Smooth muscle cell (in vitro differentiated cells): ENCODE data around the gene RPS10. TPM values are rescaled to one million over a fixed set of nuclear protein-coding genes. Genes with fewer than 3 reads are reported as not detected.

ENCODE experiments used
- DNase-seq: peaks from one replicate; lab custom pipeline; 2025; ENCODE audit not compliant: unreplicated experiment; lab: John Stamatoyannopoulos, UW
- H2AFZ ChIP-seq: fragments of 200-600 bp; sonication (generic); 2 replicates; pipeline ENCODE4 v1.6.0; 2016; ENCODE audit warnings: antibody characterized with exemption, low read depth, mild to moderate bottlenecking
- H3F3A ChIP-seq: fragments of 200-600 bp; sonication (generic); 2 replicates; pipeline ENCODE4 v1.6.0; 2017; ENCODE audit warnings: antibody characterized with exemption, low read depth
- H3K27ac ChIP-seq: fragments of 200-600 bp; sonication (generic); 2 replicates; pipeline ENCODE4 v1.5.1; 2016; ENCODE audit warnings: low read depth, mild to moderate bottlenecking
- H3K27me3 ChIP-seq: fragments of 200-600 bp; sonication (generic); 2 replicates; pipeline ENCODE4 v1.6.1; 2016; ENCODE audit warnings: low read depth, mild to moderate bottlenecking
- H3K36me3 ChIP-seq: fragments of 200-600 bp; sonication (generic); 2 replicates; pipeline ENCODE4 v1.5.1; 2016; ENCODE audit warnings: low read depth
- H3K4me1 ChIP-seq: fragments of 200-600 bp; sonication (generic); 2 replicates; pipeline ENCODE4 v1.5.1; 2016; ENCODE audit warnings: low read depth
- H3K4me2 ChIP-seq: fragments of 200-600 bp; sonication (generic); 2 replicates; pipeline ENCODE4 v1.6.0; 2016; ENCODE audit warnings: mild to moderate bottlenecking
- H3K4me3 ChIP-seq: fragments of 200-600 bp; sonication (generic); 2 replicates; pipeline ENCODE4 v1.5.1; 2016; ENCODE audit warnings: mild to moderate bottlenecking
- H3K79me2 ChIP-seq: fragments of 200-600 bp; sonication (generic); 2 replicates; pipeline ENCODE4 v1.6.0; 2016; ENCODE audit warnings: low read depth, mild to moderate bottlenecking
- H3K9ac ChIP-seq: fragments of 200-600 bp; sonication (generic); 2 replicates; pipeline ENCODE4 v1.6.0; 2016; ENCODE audit warnings: low read depth
- H3K9me3 ChIP-seq: fragments of 200-600 bp; sonication (generic); replicated peaks from 2 replicates; pipeline ENCODE4 v1.5.1; 2016; ENCODE audit warnings: low read depth
- H4K20me1 ChIP-seq: fragments of 200-600 bp; sonication (generic); 2 replicates; pipeline ENCODE4 v1.6.0; 2016; ENCODE audit warnings: low read depth
- CTCF ChIP-seq: fragments of 200-600 bp; sonication (generic); IDR thresholded peaks from 2 replicates; pipeline ENCODE4 v1.5.1; 2017; ENCODE audit warnings: borderline replicate concordance, mild to moderate bottlenecking, antibody characterized with exemption; ENCODE audit not compliant: insufficient read depth, poor library complexity, severe bottlenecking
- WGBS: methylation state at CpG from one replicate; pipeline ENCODE4 v1.1.7; 2016; ENCODE audit warnings: low lambda C conversion rate; 5-methylcytosine and 5-hydroxymethylcytosine counted together
- polyA plus RNA-seq: library from polyadenylated mRNA; unstranded; fragments of >200 nt; fragmentation: Nextera tagmentation; extraction: Ambion mirVana; gene quantifications from 2 replicates; pipeline ENCODE4 v1.2.1, GENCODE V29; 2016
- total RNA-seq: library from RNA; depleted of rRNA; stranded (reverse); fragments of >200 nt; gene quantifications from 2 replicates; pipeline ENCODE4 v1.2.3, GENCODE V29; 2014

RPS10 gene
- total and polyA plus RNA-seq, 2 experiments from 2014 or later: 660 to 2,498 TPM

GRCh38 chr6:34388421-34388820 is 37.4 kb downstream of the RPS10 start:
- TF ChIP-seq CTCF: no peak
- no peak for DNase-seq

GRCh38 chr6:34386316-34387137 is 39.3 kb downstream of the RPS10 start:
- no peaks in the 10 kb centered on the region for H3K36me3 ChIP-seq
- H3K9me3 ChIP-seq: no peaks in the 10 kb centered on the region
- no peak overlapping the region for H3K4me2 ChIP-seq
- H3K4me3 ChIP-seq: no peak overlapping the region
- TF ChIP-seq CTCF: no peak
- no peak for DNase-seq
- no peaks in the 10 kb centered on the region for H3K27me3 ChIP-seq
- no peak overlapping the region for H2AFZ ChIP-seq
- H3K79me2 ChIP-seq: peaks cover 53% of the 10 kb centered on the region
- peak overlapping the region; percentile 59 for H3K27ac ChIP-seq
- peaks cover 17% of the 10 kb centered on the region for H3F3A ChIP-seq
- 56% methylated on average over 4 of the region's 4 CpGs for WGBS
- peaks cover 24% of the 10 kb centered on the region for H3K4me1 ChIP-seq
- H4K20me1 ChIP-seq: peaks cover 64% of the 10 kb centered on the region
- H3K9ac ChIP-seq: no peak overlapping the region

More at GRCh38 chr6:34388421-34388820, 37.4 kb downstream of the RPS10 start:
- Histone ChIP-seq H3K79me2 (peaks cover 51% of the 10 kb centered on the region), H3K9ac (no peak overlapping the region), H3K9me3 (no peaks in the 10 kb centered on the region), H3K36me3 (no peaks in the 10 kb centered on the region), H3K27me3 (no peaks in the 10 kb centered on the region), H3F3A (peaks cover 16% of the 10 kb centered on the region), H2AFZ (no peak overlapping the region), H3K27ac (no peak overlapping the region), H3K4me1 (peaks cover 24% of the 10 kb centered on the region), H3K4me3 (no peak overlapping the region), H4K20me1 (peaks cover 64% of the 10 kb centered on the region), H3K4me2 (no peak overlapping the region)
- WGBS: 96% methylated on average over 3 of the region's 3 CpGs

GRCh38 chr6:34385793-34386195 is 40.1 kb downstream of the RPS10 start:
- Histone ChIP-seq H3K9me3 (no peaks in the 10 kb centered on the region), H3K4me3 (no peak overlapping the region), H3K79me2 (peaks cover 59% of the 10 kb centered on the region), H3K4me2 (no peak overlapping the region), H2AFZ (no peak overlapping the region), H3K4me1 (peaks cover 20% of the 10 kb centered on the region), H3K36me3 (no peaks in the 10 kb centered on the region), H4K20me1 (peaks cover 61% of the 10 kb centered on the region), H3F3A (peaks cover 13% of the 10 kb centered on the region), H3K27ac (peak overlapping the region; percentile 59), H3K27me3 (no peaks in the 10 kb centered on the region), H3K9ac (no peak overlapping the region)
- WGBS: 86% methylated on average over 3 of the region's 3 CpGs
- TF ChIP-seq CTCF: no peak
- DNase-seq: no peak
